CD4-positive, alpha-beta T cell treated with Interferon gamma for 1 hour (primary cell): ENCODE data around the gene RASSF5.

ENCODE experiments used
- DNase-seq: peaks from one replicate; pipeline ENCODE4 v3.0.0-alpha.2; 2020

Gene RASSF5

DNA sequence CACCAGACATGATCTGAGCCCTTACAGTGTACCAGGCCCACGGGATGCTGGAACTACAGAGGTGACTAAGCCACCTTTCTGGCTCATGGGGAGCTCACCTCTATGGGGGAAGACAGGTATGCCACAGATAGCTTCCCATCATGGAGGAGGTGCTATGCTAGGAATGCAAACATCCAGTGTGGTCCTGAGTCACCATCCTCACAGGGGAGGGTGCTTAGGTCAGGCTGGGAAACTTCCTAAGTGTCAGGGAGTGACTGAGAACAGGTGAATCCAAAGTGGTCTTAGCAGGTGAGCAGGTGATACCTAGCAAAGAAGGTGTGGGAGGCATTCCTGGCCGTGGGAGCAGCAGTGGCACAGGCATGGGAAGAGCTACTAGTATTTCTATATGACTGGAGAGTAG is 8.6 kb upstream of the RASSF5 start:
- DNase-seq, result no peak

DNA sequence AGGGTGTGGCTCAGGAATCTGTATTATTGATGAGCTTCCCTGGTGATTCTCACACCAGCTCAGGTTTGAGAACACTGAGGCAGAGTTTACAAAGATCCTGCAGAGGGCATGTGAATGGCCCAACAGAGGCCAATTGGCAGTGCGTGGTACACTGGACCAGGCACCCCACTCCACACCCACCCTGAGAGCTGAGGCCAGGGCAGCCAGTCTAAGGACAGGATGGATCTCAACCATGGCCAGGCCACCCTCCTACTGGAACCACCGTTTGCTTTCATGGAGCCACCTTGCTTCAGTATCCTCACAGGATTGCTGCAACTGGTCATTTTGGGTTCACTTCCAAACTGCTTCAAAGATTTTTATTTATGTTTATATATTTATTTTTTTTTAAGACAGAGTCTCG is 7.3 kb upstream of the RASSF5 start:
- no peak for DNase-seq

DNA sequence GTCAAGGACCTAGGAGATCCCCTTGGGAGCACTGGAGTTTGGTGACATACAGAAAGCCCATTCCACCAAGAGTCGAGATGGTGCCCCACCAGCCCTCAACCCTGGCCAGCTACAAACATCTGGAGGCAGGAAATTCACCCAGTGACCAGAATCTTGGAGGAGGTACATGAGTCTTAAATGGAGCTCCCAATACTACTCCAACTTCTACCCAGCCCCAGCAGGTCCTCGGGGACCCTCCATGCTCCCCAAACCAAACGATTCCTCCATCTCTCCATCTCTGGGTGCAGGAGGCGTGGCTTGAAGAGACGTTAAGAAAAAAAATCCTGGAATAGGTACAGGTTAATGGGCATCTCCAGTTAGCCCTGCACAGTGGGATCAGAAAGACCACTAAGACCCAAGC is 5.5 kb upstream of the RASSF5 start:
- no peak for DNase-seq

DNA sequence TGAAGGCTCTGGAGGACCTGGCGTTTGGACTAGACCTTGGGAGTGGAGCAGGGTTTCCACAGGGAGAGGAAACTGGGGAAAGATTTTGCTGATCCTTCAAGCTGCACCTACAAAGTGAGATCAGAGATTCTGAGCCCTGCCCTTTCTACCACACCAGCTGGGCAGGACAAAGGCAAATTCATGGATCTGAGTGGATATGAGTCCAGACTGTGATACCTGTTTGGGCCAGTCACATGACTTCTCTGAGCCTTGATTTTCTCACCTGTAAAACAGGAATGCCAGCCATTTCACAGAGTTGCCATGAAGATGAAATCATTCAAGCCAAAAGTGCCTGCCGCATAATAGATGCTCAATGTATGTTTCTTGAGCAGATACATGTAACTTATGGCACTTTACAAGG is 4.9 kb upstream of the RASSF5 start:
- no peak for DNase-seq

DNA sequence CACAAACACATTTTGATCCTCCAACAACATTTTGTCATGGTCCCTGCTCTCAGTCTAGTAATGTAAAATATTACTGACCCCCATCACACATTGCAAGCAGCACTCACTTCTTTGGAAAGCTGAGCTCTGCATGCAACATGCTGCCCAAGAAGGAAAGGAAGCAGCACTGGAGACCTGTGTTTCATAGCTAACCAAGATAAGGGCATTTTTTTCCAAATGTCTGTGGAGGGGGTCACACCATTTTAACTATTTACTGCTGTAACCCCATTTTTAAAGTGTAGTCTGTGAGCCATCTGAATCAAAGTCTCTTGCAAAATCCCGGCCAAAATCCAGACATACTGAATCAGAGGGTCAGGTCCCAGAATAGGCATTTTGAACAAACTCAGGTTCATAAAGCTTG is 4.5 kb upstream of the RASSF5 start:
- DNase-seq, result no peak

DNA sequence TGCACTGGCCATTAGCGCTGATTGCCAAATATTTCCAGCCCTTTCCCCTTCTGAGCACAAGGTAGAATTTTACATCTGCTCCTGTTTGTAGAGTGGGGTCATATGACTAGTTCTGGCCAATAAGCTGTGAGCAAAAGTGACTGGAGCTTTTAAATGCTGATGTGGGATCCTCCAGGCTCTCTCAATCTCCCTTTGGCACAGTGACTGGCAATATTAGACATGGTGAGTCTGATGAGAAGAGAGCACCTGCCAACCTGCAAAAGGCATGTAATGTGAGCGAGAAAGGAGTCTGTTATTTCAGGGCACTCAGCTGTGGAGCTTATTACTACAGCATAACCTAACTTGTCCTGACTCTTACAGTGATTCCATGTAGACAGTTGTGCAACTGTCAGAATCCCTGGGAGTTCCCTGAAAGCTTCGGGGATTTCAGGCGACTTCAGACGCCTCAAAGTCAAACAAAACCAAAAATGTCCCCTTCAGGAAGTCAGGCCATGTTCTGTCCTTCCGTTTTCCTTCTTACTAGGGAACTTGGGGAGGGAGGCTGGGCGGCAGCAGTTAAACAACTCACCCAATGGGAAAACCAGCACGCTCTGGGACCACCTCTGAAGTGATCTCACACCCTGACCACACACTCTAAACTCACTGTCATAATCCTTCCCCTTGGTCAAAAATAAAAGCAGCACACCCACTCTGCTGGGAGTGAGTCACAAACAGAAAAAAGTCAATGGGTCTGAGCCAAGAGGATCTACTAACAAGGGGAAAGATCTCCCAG is 3.6 kb upstream of the RASSF5 start:
- peak; percentile 66 for DNase-seq

DNA sequence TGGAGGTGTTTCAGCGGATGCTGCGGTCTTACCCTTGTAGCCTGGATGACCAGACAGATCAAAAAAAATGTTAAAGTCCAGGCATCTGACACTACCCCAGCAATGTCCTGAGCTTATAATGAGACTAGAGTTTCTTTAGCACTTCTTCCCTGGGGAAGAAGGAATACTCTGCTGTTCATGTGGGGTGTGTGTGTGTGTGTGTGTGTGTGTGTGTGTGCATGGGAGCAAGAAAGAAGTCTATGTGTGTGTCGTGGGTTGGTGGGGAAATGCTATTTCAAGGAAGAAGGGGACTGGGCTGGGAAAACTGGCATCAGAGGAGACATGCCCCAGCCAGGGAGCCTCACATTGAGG is 3.0 kb upstream of the RASSF5 start:
- DNase-seq, result no peak

DNA sequence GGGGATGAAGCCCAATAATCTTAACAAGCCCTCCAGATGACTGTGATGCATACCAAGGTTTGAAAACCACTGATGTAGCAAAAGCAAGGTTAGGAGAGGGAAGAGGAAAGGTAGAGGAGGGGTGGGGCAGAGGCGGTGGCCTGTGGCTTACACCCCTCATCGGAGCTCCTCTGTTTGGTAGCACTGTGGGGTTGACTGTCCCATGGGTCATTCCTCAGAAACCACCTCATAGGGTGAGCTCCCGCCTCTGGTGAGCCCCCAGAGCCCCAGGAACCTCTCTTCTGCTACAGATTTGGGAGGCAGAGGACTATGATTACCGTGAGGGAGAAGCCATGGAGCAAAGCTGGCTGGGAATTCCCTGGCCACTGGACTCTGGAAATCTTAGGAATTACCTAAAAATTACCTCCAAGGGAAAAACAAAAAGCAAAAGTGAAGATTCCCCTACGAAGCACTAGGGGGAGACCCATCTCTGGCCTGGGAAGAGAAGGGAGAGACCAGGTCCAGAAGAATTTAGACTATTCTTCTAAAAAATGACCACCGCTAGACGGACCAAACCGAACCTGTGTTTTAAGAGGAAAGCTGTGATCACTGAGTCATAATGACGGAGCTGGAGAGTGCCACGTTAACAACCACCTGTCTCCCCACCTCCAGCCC is 1.5 kb upstream of the RASSF5 start:
- DNase-seq, result no peak

DNA sequence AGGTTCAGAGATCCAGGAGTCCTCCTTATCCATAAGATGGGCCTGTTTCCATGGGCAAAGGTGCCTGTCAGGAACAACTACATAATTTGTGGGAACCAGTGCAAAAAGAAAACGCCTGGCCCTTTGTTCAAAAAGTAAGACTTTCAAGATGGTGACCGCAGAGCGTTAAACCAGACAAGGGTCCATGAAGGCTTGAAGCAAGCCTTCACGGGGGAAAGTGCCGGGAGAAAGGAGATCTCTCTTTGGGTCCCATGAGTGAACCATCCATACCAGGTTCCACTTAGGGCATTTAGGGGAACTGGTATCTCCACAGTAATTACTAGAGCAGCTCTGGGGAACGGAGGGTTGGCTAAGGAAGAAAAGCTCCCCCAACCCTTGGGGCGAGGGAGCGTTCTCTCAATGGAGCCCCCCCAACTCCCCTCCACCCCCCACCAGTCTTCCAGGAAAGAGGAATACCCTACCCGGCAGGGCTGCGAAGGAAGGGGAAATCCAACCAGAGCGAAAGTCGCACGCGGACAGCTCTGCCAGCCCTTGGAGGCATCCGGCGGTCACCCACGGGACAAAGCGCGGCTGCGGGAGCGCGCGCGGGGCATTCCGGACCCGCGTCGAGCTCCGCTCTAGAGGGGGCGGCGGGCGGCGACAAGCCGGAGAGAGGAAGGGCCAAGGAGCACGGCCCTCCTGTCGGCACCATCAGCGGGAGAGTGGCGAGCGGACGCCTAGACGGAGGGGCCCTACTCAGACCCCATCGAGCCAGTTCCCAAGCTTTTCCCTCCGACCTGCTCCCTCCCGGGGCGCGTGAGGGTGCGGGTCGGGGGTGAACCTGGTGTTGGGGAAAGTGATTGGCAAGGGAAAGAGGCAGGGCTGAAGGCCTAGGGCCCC is 687 bp upstream of the RASSF5 start:
- peak; percentile 48 for DNase-seq

DNA sequence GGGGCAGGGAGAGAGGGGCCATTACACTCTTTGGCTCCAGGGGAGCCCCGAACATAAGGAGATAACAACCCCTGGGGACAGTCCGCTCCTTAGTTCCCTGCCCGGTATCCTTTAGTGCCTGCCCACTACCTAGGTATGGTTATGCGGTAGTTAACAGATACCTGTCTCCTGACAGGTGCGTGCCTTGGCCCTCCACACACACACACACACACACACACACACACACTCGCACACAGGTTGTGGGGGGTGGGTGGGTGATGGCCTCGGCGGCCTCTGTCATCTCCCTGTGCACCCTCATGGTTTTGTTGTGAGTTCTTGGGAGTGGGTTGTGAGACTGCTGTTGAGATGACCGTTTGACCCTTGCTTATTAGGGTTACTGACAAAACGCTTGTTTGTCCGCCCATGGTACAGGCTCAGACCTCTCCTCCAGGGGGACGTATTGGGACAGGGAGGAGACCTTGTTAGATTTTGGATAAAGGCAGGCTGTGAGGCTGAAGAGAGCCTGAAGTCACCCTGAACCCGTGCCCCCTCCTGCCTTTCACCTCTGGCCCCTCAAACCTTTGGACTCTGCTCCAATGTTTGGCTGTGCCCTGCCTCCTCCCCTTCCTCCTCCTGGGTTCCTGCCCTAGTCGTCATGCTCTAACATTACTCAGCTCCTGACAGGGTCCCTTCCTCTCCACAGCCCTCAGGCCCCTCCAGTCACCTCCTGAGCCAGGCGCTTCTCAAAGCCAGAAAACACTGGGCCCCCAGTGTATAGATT is 979 bp downstream of the RASSF5 start:
- no peak for DNase-seq

DNA sequence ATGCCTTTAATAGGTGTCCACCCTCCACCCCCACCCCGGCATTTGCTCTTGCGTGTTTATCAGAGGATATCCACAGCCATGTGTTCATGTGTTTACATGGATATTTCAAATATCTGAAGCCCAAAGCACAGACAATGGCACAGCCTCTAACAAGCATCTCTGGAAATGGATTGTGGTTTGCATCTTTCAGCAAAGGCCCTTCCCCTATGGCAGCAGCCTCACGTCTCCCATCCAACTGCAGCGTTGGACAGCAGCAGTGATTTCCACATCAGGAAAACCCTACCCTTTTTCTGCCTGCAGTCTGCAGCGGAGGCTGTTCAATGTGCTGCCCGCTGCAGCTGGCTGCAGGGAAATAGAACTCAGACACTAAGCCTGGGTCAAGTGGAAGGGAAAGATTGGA is 1.6 kb downstream of the RASSF5 start:
- no peak for DNase-seq

DNA sequence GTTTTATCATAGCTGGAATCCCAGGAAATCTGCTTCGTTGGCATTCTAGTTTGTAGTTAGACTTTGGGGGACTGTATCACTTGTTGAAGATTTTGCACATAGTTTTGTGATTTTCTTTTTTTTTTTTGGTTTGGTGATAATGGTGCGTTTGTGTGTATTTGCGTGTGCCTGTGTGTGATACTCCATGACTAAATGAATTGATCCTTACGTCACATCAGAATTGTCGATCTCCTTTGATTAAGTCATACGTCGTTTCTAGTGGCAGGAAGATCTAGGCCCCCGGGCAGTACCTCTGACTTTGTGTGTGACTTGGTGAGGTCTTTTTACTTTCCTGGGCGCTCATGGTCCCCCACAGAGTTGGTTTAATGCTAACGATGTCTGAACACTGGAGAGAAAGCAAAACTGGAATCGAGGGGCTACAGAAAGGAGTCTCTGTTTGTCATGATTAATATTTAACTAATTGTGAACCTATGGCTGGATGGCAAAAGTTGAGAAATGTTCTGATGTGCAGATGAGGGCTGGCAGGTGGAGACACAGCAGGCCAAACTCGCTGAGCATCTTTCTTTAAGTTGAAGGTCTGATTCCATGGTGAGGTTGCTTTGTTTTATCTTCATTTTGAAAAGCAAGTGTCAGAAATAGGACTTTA is 2.4 kb downstream of the RASSF5 start:
- no peak for DNase-seq

DNA sequence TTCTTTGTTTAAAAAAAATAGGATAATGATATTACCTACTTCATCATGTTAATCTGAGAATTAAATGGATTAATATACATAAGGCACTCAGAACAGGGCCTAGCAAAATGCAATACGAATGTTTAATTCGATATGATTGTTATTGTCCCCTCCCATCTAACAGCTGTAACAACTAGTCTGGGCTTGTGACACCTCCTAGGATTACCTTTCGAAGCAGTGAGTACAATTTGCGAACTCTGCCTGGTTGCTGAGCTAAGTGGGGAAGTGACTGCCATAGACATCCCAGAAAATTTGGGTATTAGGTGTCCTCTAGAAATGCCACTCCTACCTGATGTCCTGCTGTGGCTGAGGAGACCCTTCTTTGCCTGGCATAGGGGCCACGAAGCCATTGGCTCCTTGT is 3.0 kb downstream of the RASSF5 start:
- no peak for DNase-seq

DNA sequence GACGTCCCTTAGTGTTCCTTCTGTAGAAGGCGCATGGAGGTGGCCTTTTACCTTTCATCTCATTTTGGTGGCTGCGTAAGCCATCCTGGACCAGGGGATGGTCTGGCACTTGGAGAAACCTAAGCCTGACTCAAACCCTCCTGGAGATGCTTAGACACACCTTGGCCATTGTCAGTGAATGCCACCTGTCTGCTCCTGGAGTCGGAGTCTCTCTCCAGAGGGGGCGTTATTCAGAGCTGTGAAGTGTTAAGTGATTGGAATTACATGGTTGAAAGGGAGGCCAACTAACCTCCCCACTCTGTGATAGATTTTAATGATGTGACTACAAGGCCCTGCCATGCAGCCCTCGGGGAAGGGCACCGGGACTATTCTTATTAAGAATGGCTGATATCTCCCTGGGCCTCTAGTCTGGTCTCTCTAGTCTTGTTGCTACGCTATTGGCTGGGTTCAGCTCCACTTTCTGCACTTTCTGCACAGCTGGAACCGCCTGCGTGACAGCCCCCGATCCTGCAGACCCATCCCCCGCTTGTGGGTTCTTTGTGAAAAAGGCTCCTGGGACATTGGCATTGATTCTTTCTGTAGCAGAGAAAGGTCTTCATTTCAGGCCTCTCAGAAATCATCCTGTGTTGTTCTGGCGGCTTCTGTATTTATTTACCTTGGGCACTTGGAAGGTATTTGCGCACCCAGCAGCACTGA is 4.2 kb downstream of the RASSF5 start:
- no peak for DNase-seq

DNA sequence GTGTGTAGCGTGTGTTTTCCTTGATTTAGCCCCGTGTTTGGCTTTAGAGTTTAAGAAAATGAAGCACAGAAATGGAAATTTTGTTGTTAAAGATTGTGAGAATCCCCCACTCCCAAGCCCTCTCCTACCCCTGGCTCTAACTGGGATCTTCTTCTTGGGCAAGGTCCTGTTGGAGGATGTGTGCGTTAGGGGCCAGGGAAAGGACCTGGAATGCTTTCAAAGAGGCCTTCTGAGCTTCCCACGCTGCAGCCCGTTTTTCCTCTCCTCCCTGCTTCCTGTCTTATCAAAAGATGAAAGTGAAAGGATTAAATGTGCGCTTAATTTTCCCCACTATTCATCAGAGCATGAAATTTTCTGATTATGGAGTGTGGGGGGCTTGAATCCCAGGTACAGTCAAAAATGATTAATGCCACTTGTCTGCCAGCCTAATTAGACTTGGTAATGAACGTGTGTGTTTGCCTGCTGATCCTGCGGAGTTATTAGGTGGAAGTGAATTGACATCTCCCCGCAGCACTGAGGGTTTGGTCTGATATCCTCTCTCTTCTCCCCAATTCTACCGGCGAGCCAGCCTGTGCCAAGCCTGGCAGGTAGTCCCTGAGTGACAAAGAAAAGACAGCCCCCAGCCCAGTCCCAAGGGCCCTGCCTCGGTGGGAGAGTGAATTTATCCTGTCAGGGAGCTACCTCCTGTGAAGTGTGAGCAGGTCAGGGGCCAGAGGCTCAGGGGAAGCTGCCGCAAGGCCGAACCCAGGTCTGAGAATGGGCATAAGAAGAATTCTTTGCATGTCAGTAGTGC is 4.9 kb downstream of the RASSF5 start:
- no peak for DNase-seq

DNA sequence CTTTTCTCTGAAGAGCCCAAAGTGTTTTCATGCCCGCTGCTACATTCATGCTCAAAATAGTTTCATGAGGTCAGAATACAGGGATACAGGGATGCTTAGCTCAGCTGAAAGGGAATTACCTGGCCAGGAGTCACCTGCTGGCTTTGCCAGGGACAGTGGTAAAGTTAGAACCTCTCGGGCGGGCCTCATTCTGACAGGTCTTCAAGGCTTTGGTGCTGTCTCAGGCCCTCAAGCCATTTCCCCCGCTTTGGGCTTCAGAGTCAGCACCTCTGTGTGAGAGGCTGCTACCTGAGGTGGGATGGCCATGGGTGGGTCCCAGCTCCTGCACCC is 5.5 kb downstream of the RASSF5 start:
- no peak for DNase-seq

DNA sequence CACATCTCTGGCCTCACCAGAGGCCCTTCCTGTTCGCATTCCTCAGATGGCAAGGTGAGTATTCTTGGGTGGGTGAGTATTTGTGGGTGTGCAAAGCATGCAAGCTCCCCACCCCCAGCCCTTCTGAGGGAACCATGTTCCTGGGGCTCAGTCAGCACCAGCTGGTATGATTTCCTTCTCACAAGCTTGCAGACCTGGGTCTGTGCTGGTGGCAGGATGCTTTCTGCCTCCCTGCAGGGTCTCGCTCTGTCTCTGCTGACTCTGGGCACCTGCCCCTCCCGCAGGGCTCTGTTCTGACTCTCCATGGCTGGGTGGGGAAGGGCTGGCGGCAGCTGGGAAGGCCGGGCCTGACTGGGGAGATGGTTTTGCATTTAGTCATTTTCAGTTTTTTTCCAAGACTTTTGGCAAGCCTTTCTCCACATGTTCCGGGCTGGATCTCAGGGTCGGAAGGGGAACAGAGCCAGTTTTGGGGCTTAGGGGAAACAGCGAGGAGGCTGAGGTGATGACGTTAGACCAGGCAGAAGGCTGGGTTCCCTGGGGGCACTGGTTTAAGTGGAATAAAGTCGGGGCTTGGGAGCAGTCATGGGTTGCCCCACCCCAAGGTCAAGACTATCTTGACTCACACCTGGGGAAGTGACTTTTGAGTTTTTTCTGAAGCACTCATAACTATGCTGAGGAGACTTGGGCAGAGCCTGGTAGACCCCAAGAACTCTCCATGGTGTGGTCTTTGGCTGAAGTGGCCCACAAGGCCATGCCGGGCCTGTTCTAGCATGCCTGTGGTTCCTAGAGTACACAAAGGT is 6.2 kb downstream of the RASSF5 start:
- DNase-seq, result no peak

DNA sequence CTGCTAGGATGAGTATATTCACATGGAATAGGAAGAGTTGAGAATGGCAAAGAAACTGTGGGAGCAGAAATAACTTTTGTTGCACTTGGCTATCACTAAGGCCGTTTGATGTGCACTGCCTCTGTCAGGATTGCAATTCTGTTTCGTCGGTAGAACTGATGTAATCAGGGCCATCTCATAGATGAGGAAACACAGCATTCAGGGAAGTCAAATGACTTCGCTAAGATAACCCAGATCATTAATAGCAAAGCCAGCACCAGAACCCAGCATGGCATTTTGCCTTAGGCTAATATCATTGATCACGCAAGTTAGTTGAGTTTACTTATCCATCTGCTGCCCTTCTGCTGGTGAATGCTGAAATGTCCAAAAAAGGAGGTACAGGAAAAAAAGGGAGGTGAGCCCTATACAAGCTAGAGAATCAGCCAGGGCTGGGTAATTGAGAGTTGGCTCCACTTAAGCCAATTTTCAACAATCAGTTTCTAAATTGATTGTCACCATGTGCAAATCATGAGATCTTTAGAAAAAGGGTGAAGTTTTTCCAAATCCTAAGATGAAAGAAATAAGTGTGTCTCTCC is 7.6 kb downstream of the RASSF5 start:
- DNase-seq, result peak; percentile 14

DNA sequence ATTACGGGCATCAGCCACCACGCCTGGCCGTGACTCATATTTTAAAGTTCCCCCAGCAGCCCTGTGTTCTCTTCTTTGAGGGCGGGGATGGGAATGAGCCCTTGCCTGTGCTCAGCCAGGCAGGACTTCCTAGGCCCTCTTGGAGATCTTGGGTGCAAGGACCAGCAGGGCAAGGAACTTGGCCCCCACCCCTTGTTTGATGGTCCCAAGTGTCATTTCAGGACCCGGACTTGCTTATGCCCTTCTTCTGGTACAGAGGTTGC is 9.3 kb downstream of the RASSF5 start:
- peak; percentile 53 for DNase-seq

DNA sequence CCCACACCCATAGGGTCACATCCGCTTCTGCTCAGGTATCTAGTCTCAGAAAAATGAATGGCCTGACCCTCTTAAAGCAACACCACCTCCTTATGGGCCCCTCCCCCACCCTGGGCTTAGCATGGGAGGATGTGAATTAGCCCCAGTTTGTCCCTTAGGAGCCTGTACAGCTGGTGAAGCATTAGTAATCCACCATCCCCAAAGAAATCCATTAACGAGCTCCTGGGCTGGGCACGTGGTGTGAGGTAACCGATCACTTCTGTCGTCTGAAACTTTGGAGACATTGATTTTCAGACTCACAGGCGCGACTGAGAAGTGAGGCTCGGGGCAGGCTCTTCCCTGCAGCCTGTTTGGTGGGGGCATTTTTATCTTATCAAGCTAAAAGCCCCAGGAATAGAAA is 10.5 kb downstream of the RASSF5 start:
- no peak for DNase-seq
